Right atrium auricular region (tissue), 2 donors: ENCODE results near the gene HCN3. TPM values are rescaled to one million over a fixed set of nuclear protein-coding genes. Genes with fewer than 3 reads are reported as not detected.
A peak's percentile ranks its signal among the peaks of the same experiment; 100 is the strongest.

Source experiments
- DNase-seq: peaks from one replicate; pipeline ENCODE4 v3.0.0-alpha.2; 2019; ENCODE audit warnings: low spot score
- H3K27ac ChIP-seq, 2 donors: fragments of 200-600 bp; sonication (generic); 1 replicate in 1 of 2; 2 replicates in 1 of 2; pipeline ENCODE4 v1.5.1; 2016 to 2019
- H3K27me3 ChIP-seq, 2 donors: fragments of 200-600 bp; sonication (generic); one replicate each; pipeline versions ENCODE4 v1.5.1 to v1.6.0; 2017 to 2019
- H3K36me3 ChIP-seq: fragments of 200-600 bp; sonication (generic); one replicate; pipeline ENCODE4 v1.5.1; 2016
- H3K4me1 ChIP-seq, 2 donors: fragments of 200-600 bp; sonication (generic); one replicate each; pipeline versions ENCODE4 v1.5.1 to v1.6.0; 2017 to 2019
- H3K4me3 ChIP-seq, 2 donors: fragments of 200-600 bp; sonication (generic); 1 replicate in 1 of 2; 2 replicates in 1 of 2; pipeline ENCODE4 v1.5.1; 2017 to 2019; ENCODE audit warnings: mild to moderate bottlenecking in 1 of 2, moderate library complexity in 1 of 2
- H3K9me3 ChIP-seq, 2 donors: fragments of 200-600 bp; sonication (generic); one replicate each; pipeline ENCODE4 v1.5.1; 2019
- total RNA-seq, 2 donors: library from RNA; depleted of rRNA; stranded (reverse); fragments of >200 nt; gene quantifications; one replicate each; pipeline ENCODE4 v1.1.0, GENCODE V29; 2016
- TF ChIP-seq, protein P1 (sequence below), 2 donors: fragments of 200-600 bp; sonication (generic); IDR thresholded peaks; one replicate each; pipeline ENCODE4 v1.5.1; 2019; ENCODE audit warnings: antibody characterized with exemption in 2 of 2

HCN3 gene
- total RNA-seq, 2 donors from 2014 or later = 0.35 to 0.41 TPM

DNA sequence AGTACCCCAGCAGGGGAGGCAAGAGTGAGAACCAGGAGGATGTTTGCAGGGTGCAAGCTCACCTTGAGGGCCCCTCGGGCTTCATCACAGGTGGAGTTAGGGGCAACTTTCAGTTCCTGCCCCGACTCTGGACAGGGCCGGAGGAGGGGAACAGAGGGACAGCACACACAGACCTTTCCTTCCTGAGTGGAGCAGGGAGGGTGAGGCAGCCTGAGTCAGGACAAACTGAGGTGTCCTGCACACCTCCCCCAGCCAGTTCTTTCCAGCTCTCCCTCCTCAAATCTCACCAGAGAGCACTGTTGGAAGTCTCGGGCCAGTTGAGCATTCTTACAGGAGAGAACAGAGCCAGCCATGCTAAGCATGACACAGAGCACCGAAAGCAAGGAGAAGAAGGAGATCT, 23.5 kb upstream of the HCN3 start:
- Histone ChIP-seq H3K27me3 (no peaks in the 10 kb centered on the region), H3K4me1 (peaks cover 0 to 44% of the 10 kb centered on the region in 2 donors), H3K27ac (peak overlapping the region in 1 of 2 donors; percentile 97), H3K4me3 (peak overlapping the region in 1 of 2 donors; percentile 91), H3K9me3 (no peaks in the 10 kb centered on the region), H3K36me3 (peaks cover 17% of the 10 kb centered on the region)
- DNase-seq = no peak
- TF ChIP-seq, protein P1, sequence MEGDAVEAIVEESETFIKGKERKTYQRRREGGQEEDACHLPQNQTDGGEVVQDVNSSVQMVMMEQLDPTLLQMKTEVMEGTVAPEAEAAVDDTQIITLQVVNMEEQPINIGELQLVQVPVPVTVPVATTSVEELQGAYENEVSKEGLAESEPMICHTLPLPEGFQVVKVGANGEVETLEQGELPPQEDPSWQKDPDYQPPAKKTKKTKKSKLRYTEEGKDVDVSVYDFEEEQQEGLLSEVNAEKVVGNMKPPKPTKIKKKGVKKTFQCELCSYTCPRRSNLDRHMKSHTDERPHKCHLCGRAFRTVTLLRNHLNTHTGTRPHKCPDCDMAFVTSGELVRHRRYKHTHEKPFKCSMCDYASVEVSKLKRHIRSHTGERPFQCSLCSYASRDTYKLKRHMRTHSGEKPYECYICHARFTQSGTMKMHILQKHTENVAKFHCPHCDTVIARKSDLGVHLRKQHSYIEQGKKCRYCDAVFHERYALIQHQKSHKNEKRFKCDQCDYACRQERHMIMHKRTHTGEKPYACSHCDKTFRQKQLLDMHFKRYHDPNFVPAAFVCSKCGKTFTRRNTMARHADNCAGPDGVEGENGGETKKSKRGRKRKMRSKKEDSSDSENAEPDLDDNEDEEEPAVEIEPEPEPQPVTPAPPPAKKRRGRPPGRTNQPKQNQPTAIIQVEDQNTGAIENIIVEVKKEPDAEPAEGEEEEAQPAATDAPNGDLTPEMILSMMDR (IDR thresholded peaks at IDR 0.05) = no peak

DNA sequence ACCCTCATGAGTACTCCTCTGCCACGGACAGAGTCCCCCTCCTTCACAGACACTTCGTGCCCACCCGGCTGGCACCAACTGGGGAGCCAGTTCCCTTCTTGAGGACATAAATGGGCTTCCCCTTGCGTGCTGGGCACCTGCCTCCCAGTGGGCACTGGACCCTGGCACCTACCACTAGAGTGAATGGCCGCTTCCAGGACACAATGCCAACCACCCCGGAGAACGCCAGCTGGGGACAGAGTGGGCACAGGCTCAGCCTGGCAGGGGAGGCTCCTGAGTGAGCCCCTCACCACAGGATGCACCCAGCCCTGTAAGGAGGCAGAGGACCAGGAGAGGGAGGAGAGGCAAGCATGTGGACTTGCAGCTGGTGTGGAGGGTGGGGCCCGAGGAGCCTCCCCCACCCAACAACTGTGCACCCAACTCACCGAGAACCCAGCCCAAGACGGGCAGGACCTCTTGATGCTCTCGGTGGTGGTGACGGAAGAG, 23.0 kb upstream of the HCN3 start:
- Histone ChIP-seq H3K4me3 (peak overlapping the region; percentile 91 to 94), H3K9me3 (no peaks in the 10 kb centered on the region), H3K4me1 (peaks cover 0 to 44% of the 10 kb centered on the region in 2 donors), H3K27me3 (no peaks in the 10 kb centered on the region), H3K27ac (peak overlapping the region; percentile 97), H3K36me3 (peaks cover 17% of the 10 kb centered on the region)
- no peak for DNase-seq
- TF ChIP-seq, protein P1 (IDR thresholded peaks at IDR 0.05) = no peak

DNA sequence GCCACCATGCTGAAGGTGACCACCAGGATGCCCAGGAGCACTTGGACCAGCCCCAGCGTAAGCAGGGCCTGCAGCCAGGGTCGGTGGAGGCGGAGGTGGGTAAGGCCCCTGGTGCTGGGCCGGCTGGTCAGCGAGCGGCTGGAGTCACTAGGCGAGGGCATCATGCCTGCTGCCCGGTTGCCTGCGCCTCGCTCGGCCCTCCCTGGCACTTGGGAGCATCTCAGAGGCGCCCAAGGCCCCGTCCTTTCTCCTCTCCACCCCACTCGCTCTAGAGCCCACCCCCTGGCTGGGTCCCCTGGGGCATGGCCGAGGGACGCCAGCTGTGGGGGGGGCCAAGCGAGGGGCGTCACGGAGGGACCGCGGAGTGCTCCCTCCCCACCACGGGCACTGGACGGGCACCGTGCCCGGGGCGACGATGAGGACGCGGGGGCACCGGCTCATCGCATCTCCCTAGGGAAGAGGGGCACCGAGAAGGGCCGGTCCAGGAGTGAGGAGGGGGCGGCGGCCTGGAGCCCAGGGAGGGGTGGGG, 22.5 kb upstream of the HCN3 start:
- Histone ChIP-seq H3K27me3 (no peaks in the 10 kb centered on the region), H3K27ac (peak overlapping the region; percentile 97), H3K36me3 (peaks cover 17% of the 10 kb centered on the region), H3K4me1 (peaks cover 0 to 44% of the 10 kb centered on the region in 2 donors), H3K9me3 (no peaks in the 10 kb centered on the region), H3K4me3 (peak overlapping the region; percentile 91 to 94)
- TF ChIP-seq, protein P1 (IDR thresholded peaks at IDR 0.05) = no peak
- DNase-seq = no peak

DNA sequence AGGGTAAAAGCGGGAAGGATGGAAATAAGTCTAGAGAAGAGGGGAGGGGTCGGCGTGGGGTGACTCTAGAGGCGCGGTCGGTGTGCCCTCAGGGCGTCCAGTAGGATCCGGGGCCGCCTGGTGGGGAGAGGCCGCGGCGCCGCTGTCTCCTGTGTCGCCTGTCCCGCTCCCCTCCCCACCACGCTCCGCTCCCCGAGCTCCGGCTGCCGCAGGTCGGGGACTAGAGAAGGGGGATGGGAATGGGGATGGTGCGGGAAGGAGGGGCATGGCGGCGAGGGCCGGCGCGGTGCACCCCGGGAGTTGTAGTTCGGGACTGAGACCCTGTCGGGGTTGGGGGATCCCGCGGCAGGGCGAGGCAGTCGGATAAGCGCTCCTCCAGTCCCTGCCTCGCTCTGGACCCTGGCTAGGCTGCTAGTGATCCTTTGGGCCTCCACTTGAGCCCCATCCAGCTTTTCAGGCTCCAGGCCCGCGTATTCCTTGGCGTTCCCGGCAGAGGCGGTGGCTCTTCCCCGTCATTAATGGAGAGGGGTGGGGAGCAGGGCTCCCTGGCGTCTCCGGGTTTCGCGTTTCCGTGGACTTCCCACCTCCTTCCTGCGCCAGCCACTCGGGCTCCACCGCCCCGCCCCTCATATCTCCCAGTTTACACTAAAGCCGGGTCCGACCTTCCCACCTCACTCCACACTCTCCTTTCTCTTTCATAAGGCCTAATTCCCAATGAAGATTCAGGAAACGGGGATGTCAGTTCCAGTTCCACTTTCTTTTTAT, 21.8 kb upstream of the HCN3 start, which contains the start of gene ENTREP3:
Gene ENTREP3 (minus strand): TSS at position 241 of the 765 bp plus-strand sequence. CDS start 606 bp downstream, outside the sequence.
- Histone ChIP-seq H3K4me3 (peak within 1 kb of the TSS; percentile 91 to 94), H3K9me3 (no peaks in the 10 kb centered on the region), H3K27me3 (no peaks in the 10 kb centered on the region), H3K36me3 (peaks cover 24% of the 10 kb centered on the region), H3K4me1 (peaks cover 0 to 43% of the 10 kb centered on the region in 2 donors), H3K27ac (peak within 1 kb of the TSS; percentile 97)
- DNase-seq = peak; percentile 90
- TF ChIP-seq, protein P1 (IDR thresholded peaks at IDR 0.05) = no peak

DNA sequence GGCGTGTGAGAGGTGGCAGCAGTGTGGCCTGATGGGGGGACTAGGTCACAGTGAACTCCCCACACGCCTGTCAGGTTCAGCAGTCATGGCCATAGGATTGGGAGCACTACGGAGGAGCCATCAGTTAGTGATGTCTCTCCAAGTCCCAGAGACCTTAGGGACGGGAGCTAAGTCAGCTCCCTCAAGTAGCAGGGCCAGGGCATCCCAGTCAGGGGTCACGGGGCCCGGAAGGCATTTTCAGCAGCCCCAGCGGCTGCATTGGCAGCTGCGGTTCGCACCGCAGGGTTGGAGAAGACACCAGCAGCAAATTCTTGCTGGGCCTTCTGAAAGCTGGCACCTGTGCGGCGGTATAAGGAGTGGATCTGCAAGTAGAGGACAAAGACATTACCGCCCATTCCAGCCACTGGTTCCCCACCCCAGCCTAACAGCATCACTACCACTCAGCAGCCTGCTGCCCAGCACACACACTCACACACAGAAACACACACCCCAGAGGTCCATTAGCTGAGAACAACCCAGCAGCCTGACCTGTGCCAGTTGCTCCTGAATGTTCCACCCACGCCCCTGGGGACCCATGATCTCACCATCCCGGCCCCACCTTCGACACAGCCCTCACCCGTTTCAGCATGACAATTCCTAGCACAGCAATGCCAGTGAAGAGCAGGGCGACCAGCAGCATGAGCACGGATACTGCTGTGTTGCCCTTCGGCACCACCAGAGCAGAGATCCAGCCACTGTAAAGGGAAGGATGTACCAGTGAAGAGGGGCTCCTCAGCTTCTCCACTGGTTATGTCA, 21.0 kb upstream of the HCN3 start:
- H3K4me3 ChIP-seq = peak overlapping the region in 1 of 2 donors; percentile 91
- no peak for DNase-seq
- peaks cover 24% of the 10 kb centered on the region for H3K36me3 ChIP-seq
- peak overlapping the region; percentile 97 for H3K27ac ChIP-seq
- H3K27me3 ChIP-seq = no peaks in the 10 kb centered on the region
- no peaks in the 10 kb centered on the region for H3K9me3 ChIP-seq
- TF ChIP-seq, protein P1 (IDR thresholded peaks at IDR 0.05) = no peak
- H3K4me1 ChIP-seq = peaks cover under 1 to 43% of the 10 kb centered on the region in 2 donors
